A172 (cell line): Measurements from ENCODE around the gene SLC25A19. TPM values are rescaled to one million over a fixed set of nuclear protein-coding genes. Genes with fewer than 3 reads are reported as not detected.
"Not testable (repeated sequence)": the region's sequence is repeated elsewhere in the genome, so short reads cannot be mapped to it uniquely, and the experiment has no call there.

Source experiments
- DNase-seq: peaks from one replicate; pipeline ENCODE4 v3.0.0-alpha.2; 2015; ENCODE audit warnings: low spot score
- total RNA-seq: library from RNA; depleted of rRNA; stranded (reverse); fragments of >200 nt; shearing (Covaris generic); gene quantifications from 2 replicates; pipeline ENCODE4 v1.2.3, GENCODE V29; 2014

Gene SLC25A19
- total RNA-seq, 1 experiment from 2014 or later, result 22.6 TPM

GRCh38 chr17:75267411-75268232, 21.6 kb downstream of the SLC25A19 start:
- DNase-seq, result no peak

- no peak for DNase-seq
These were observed 22.2 kb downstream of the SLC25A19 start for GRCh38 chr17:75267153-75267410.

GRCh38 chr17:75266316-75267152, 22.7 kb downstream of the SLC25A19 start:
- no peak for DNase-seq

GRCh38 chr17:75265614-75266315, 23.5 kb downstream of the SLC25A19 start:
- DNase-seq, result no peak

- no peak for DNase-seq
These were observed 26.2 kb downstream of the SLC25A19 start for GRCh38 chr17:75263055-75263454.

- peak; percentile 40 for DNase-seq
These were observed 27.1 kb downstream of the SLC25A19 start for GRCh38 chr17:75262112-75262606.

- peak; percentile 87 for DNase-seq
These were observed 27.7 kb downstream of the SLC25A19 start, which contains the start of the genes GGA3 and MRPS7 for GRCh38 chr17:75261336-75262111. Gene GGA3 (minus strand): TSS chr17:75261606. CDS start chr17:75261587, 19 bp downstream. Gene MRPS7 (plus strand): TSS chr17:75261879. CDS start chr17:75261901, 22 bp downstream.

- DNase-seq, result no peak
These were observed 28.4 kb downstream of the SLC25A19 start for GRCh38 chr17:75260641-75261335.

- DNase-seq, result not testable (repeated sequence)
These were observed 32.0 kb downstream of the SLC25A19 start for GRCh38 chr17:75257228-75257627.

GRCh38 chr17:75255954-75256698, 33.1 kb downstream of the SLC25A19 start:
- DNase-seq, result not testable (repeated sequence)

GRCh38 chr17:75252039-75252816, 37.0 kb downstream of the SLC25A19 start:
- no peak for DNase-seq

- DNase-seq, result no peak
These were observed 39.2 kb downstream of the SLC25A19 start for GRCh38 chr17:75250009-75250471.

- no peak for DNase-seq
These were observed 39.7 kb downstream of the SLC25A19 start for GRCh38 chr17:75249564-75249963.

GRCh38 chr17:75246404-75246803, 42.8 kb downstream of the SLC25A19 start:
- DNase-seq, result no peak

GRCh38 chr17:75245011-75245410, 44.2 kb downstream of the SLC25A19 start:
- no peak for DNase-seq

- no peak for DNase-seq
These were observed 44.9 kb downstream of the SLC25A19 start for GRCh38 chr17:75244133-75244866.

- no peak for DNase-seq
These were observed 46.7 kb downstream of the SLC25A19 start for GRCh38 chr17:75242461-75243042.

GRCh38 chr17:75241996-75242460, 47.2 kb downstream of the SLC25A19 start:
- DNase-seq, result peak; percentile 33
